ENCODE measurements around the gene H2AZ2. TPM values are rescaled to one million over a fixed set of nuclear protein-coding genes. Genes with fewer than 3 reads are reported as not detected.

The H2AZ2 gene
- total RNA-seq, 1 donor from 2014 or later, result 157 TPM

DNA sequence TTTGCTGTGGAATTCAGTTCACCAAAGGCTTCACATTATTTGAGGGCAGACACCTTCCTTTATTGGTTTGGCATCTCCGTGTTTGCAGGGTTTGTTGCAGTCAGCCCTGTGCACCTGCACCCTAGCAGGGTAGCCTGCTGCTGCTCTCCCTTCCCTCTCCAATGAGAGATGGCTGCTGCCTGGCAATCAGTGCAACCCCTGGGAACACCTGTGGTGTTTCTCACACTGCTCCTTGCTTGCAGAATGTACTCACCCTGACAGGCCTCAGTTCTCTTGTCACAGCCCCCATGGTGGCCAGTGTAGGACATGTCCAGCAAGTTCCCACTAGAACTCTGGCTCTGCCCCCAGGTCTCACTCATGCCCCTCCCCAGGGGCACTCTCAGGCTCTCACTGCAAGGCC is 63.5 kb downstream of the H2AZ2 start:
- H3K36me3 Mint-ChIP-seq (ENCODE audit: low read depth, unreplicated experiment), result peaks cover 5% of the 10 kb centered on the region

DNA sequence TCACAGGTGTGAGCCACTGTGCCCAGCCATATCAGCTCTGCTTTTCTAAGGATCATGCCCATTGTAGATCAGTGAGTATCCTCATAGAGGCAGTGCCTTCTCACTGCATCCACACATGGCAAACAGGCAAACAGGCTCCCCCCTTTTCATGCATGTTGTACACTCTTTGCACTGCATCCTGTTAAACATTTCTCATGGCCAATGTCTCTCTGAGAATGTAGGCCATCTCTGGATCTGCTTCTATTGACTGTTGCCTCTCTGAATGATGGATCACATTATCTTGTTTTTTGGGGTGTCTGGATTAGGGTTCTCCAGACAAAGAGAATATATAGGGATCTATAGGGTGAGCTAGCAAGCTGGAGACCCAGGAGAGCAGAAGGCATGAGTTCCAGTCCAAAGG is 64.5 kb downstream of the H2AZ2 start:
- H3K36me3 Mint-ChIP-seq (ENCODE audit: low read depth, unreplicated experiment), result peaks cover 5% of the 10 kb centered on the region
- peak overlapping the region; percentile 65 for H3K4me3 Mint-ChIP-seq (ENCODE audit: unreplicated experiment)
- H3K9me3 Mint-ChIP-seq (ENCODE audit: unreplicated experiment), result peaks cover 6% of the 10 kb centered on the region
- peaks cover 2% of the 10 kb centered on the region for H3K27me3 Mint-ChIP-seq (ENCODE audit: unreplicated experiment)
- no peak overlapping the region for H3K27ac Mint-ChIP-seq (ENCODE audit: unreplicated experiment)
- DNase-seq (ENCODE audit: low spot score), result no peak
- TF ChIP-seq, protein P1, sequence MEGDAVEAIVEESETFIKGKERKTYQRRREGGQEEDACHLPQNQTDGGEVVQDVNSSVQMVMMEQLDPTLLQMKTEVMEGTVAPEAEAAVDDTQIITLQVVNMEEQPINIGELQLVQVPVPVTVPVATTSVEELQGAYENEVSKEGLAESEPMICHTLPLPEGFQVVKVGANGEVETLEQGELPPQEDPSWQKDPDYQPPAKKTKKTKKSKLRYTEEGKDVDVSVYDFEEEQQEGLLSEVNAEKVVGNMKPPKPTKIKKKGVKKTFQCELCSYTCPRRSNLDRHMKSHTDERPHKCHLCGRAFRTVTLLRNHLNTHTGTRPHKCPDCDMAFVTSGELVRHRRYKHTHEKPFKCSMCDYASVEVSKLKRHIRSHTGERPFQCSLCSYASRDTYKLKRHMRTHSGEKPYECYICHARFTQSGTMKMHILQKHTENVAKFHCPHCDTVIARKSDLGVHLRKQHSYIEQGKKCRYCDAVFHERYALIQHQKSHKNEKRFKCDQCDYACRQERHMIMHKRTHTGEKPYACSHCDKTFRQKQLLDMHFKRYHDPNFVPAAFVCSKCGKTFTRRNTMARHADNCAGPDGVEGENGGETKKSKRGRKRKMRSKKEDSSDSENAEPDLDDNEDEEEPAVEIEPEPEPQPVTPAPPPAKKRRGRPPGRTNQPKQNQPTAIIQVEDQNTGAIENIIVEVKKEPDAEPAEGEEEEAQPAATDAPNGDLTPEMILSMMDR (IDR thresholded peaks at IDR 0.05; ENCODE audit: unreplicated experiment), result no peak
- H3K4me1 Mint-ChIP-seq (ENCODE audit: unreplicated experiment), result no peaks in the 10 kb centered on the region

More for the DNA sequence above, 63.5 kb downstream of the H2AZ2 start:
- H3K4me1 Mint-ChIP-seq (ENCODE audit: unreplicated experiment), result no peaks in the 10 kb centered on the region
- no peak overlapping the region for H3K27ac Mint-ChIP-seq (ENCODE audit: unreplicated experiment)
- no peak for DNase-seq (ENCODE audit: low spot score)
- peaks cover 2% of the 10 kb centered on the region for H3K27me3 Mint-ChIP-seq (ENCODE audit: unreplicated experiment)
- H3K4me3 Mint-ChIP-seq (ENCODE audit: unreplicated experiment), result no peak overlapping the region
- peaks cover 6% of the 10 kb centered on the region for H3K9me3 Mint-ChIP-seq (ENCODE audit: unreplicated experiment)
- TF ChIP-seq, protein P1 (IDR thresholded peaks at IDR 0.05; ENCODE audit: unreplicated experiment), result no peak

DNA sequence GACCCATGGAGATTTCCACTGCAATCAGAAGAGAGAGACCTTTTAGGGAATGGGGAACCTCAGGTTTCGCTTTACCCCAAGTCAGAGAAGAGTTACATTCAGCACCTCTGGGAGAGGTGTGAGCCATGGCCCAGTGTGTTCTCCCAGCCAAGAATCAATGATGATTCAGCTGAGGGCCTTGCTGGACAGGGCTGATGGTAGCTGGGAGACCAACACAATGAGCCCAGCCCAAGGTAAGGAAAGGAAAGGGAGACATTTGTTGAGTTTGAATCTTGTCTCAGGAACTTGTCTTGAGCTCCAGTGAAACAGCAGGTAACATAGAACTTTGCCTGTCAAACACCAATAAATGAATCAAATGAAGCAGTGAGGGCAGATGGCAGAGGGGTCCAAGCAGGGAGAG is 65.4 kb downstream of the H2AZ2 start:
- Mint-ChIP-seq H3K4me3 (ENCODE audit: unreplicated experiment) (no peak overlapping the region), H3K4me1 (ENCODE audit: unreplicated experiment) (no peaks in the 10 kb centered on the region), H3K36me3 (ENCODE audit: low read depth, unreplicated experiment) (peaks cover 5% of the 10 kb centered on the region), H3K9me3 (ENCODE audit: unreplicated experiment) (peaks cover 6% of the 10 kb centered on the region), H3K27ac (ENCODE audit: unreplicated experiment) (peak overlapping the region; percentile 16), H3K27me3 (ENCODE audit: unreplicated experiment) (peaks cover 2% of the 10 kb centered on the region)
- no peak for DNase-seq (ENCODE audit: low spot score)
- TF ChIP-seq, protein P1 (IDR thresholded peaks at IDR 0.05; ENCODE audit: unreplicated experiment), result no peak

Other genes starting within 250 kb of the H2AZ2 start
- gene OGDH, start 241.5 kb downstream of the H2AZ2 start, total RNA-seq (ENCODE audit: unreplicated experiment), result 67.1 TPM
- gene ZMIZ2, start 99.2 kb downstream of the H2AZ2 start, total RNA-seq (ENCODE audit: unreplicated experiment), result 70.9 TPM
- 1,721 TPM for gene PPIA, start 51.4 kb downstream of the H2AZ2 start, total RNA-seq (ENCODE audit: unreplicated experiment)
- 25.7 TPM for gene PURB, start 37.4 kb upstream of the H2AZ2 start, total RNA-seq (ENCODE audit: unreplicated experiment)
- gene MYO1G, start 130.9 kb upstream of the H2AZ2 start, total RNA-seq (ENCODE audit: unreplicated experiment), result 0.13 TPM
- 59.8 TPM for gene CCM2, start 152.1 kb upstream of the H2AZ2 start, total RNA-seq (ENCODE audit: unreplicated experiment)
- gene NACAD, start 240.9 kb upstream of the H2AZ2 start, total RNA-seq (ENCODE audit: unreplicated experiment), result 3.5 TPM

Measured in endothelial cell (in vitro differentiated cells).